ENCODE data around the gene MED22.
"Not testable (repeated sequence)": the region's sequence is repeated elsewhere in the genome, so short reads cannot be mapped to it uniquely, and the experiment has no call there.

Gene MED22

GRCh38 chr9:133345596-133345995 is 2.3 kb downstream of the MED22 start:
- peaks cover 76% of the 10 kb centered on the region for H3K36me3 ChIP-seq (ENCODE audit: control insufficient read depth, insufficient read depth, low read length)
- 97% methylated on average over 6 of the region's 6 CpGs for WGBS, 2 experiments (ENCODE audit: insufficient coverage in 2 of 2)
- H3K27ac ChIP-seq (ENCODE audit: low read depth, low read length, severe bottlenecking): no peak overlapping the region
- H3K4me3 ChIP-seq (ENCODE audit: extremely low read depth, insufficient read depth, low read length, poor library complexity, severe bottlenecking): no peak overlapping the region
- H3K9me3 ChIP-seq (ENCODE audit: control insufficient read depth, low read length): no peaks in the 10 kb centered on the region
- H3K4me1 ChIP-seq (ENCODE audit: control insufficient read depth, insufficient read depth, low read length, poor library complexity, severe bottlenecking): peaks cover 12% of the 10 kb centered on the region

DNA sequence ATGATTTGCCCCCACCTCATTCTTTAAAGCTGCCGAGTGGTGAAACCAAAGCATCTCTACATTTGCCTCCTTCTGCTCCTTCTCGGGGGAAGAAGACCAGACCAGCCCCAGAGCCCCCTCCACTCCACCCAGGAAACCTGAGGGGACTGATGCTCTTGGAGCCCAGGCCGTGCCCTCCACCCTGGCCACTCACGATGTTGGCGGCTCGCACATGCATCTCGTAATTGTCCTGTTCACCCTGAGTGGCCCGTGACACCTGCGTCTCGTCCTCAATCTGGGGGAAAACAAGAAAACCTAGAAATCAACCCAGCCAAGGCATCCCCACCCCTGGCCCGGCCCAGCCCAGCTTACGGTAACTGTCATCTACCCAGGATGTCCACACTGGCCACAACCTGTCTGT is 3.0 kb downstream of the MED22 start:
- 99% methylated on average over 12 of the region's 12 CpGs for WGBS, 2 experiments (ENCODE audit: insufficient coverage in 2 of 2)
- Histone ChIP-seq H3K27ac (ENCODE audit: low read depth, low read length, severe bottlenecking) (no peak overlapping the region), H3K9me3 (ENCODE audit: control insufficient read depth, low read length) (no peaks in the 10 kb centered on the region), H3K4me3 (ENCODE audit: extremely low read depth, insufficient read depth, low read length, poor library complexity, severe bottlenecking) (no peak overlapping the region), H3K4me1 (ENCODE audit: control insufficient read depth, insufficient read depth, low read length, poor library complexity, severe bottlenecking) (peaks cover 12% of the 10 kb centered on the region), H3K36me3 (ENCODE audit: control insufficient read depth, insufficient read depth, low read length) (peaks cover 75% of the 10 kb centered on the region)

DNA sequence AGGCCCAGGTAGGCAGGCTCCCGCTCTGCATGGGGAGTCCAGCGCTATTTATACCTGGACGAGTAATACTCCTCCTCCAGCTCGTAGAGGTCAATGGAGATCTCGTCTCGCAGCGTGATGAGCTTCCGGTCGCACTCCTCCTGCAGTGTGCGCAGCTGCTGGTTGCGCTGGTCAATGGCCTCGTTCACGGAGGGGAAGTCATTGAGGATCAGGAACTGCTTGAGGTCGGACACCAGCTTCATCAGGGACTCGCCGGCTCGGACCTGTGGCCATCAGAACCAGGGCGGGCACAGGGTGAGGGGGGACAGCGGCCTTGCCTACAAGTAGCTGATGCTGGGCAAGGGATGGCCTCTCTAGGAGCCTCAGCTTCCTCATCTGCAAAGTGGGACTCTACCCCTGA is 3.9 kb downstream of the MED22 start:
- peaks cover 75% of the 10 kb centered on the region for H3K36me3 ChIP-seq (ENCODE audit: control insufficient read depth, insufficient read depth, low read length)
- 95% methylated on average over 19 of the region's 19 CpGs for WGBS, 2 experiments (ENCODE audit: insufficient coverage in 2 of 2)
- H3K4me3 ChIP-seq (ENCODE audit: extremely low read depth, insufficient read depth, low read length, poor library complexity, severe bottlenecking): no peak overlapping the region
- peaks cover 6% of the 10 kb centered on the region for H3K4me1 ChIP-seq (ENCODE audit: control insufficient read depth, insufficient read depth, low read length, poor library complexity, severe bottlenecking)
- H3K9me3 ChIP-seq (ENCODE audit: control insufficient read depth, low read length): no peaks in the 10 kb centered on the region
- no peak overlapping the region for H3K27ac ChIP-seq (ENCODE audit: low read depth, low read length, severe bottlenecking)

DNA sequence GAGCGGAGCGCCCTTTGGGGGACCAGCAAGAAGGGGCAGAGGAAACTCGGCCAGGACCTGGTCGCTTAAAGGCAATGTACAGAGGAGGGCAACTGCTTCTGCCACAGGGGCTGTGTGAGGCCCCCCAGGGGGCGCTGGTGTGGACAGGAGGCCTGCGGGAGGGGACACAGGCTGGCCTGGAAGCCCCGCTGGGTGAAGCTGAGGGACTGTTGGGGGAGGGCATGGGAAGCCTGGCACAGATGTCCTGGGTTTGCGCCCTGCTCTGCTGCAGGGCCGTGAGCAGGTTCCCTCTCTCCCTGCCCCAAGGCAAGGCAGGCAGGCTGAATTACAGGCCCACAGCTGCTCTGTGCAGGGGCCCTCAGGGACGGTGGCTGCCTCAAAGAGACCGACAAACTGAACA is 5.4 kb downstream of the MED22 start:
- peaks cover 6% of the 10 kb centered on the region for H3K4me1 ChIP-seq (ENCODE audit: control insufficient read depth, insufficient read depth, low read length, poor library complexity, severe bottlenecking)
- no peak overlapping the region for H3K4me3 ChIP-seq (ENCODE audit: extremely low read depth, insufficient read depth, low read length, poor library complexity, severe bottlenecking)
- peaks cover 72% of the 10 kb centered on the region for H3K36me3 ChIP-seq (ENCODE audit: control insufficient read depth, insufficient read depth, low read length)
- H3K9me3 ChIP-seq (ENCODE audit: control insufficient read depth, low read length): no peaks in the 10 kb centered on the region
- 81 to 90% methylated on average over 8 to 11 of the region's 11 CpGs for WGBS, 2 experiments (ENCODE audit: insufficient coverage in 2 of 2)
- no peak overlapping the region for H3K27ac ChIP-seq (ENCODE audit: low read depth, low read length, severe bottlenecking)

DNA sequence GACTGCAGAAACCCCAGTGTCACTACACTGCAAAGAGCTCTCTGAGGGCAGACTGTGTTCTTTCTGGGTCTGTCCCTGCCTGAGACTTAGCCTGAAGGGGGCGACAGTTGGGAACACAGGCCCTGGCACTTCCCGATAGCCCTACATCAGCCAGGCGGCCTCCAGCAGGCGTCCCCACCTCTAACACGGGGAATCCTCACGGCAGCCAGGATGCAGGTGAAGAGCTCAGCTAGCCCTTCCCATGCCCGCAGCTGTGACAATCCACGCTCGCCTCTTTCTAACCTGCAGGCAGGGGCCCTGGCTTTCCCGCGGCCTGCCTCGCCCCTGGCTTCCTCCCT is 5.9 kb downstream of the MED22 start:
- Histone ChIP-seq H3K4me1 (ENCODE audit: control insufficient read depth, insufficient read depth, low read length, poor library complexity, severe bottlenecking) (peaks cover 6% of the 10 kb centered on the region), H3K4me3 (ENCODE audit: extremely low read depth, insufficient read depth, low read length, poor library complexity, severe bottlenecking) (no peak overlapping the region), H3K27ac (ENCODE audit: low read depth, low read length, severe bottlenecking) (no peak overlapping the region), H3K36me3 (ENCODE audit: control insufficient read depth, insufficient read depth, low read length) (peaks cover 72% of the 10 kb centered on the region), H3K9me3 (ENCODE audit: control insufficient read depth, low read length) (no peaks in the 10 kb centered on the region)
- WGBS, 2 experiments (ENCODE audit: insufficient coverage in 2 of 2): 85 to 88% methylated on average over 10 to 12 of the region's 12 CpGs

- peaks cover 5% of the 10 kb centered on the region for H3K4me1 ChIP-seq (ENCODE audit: control insufficient read depth, insufficient read depth, low read length, poor library complexity, severe bottlenecking)
- peaks cover 72% of the 10 kb centered on the region for H3K36me3 ChIP-seq (ENCODE audit: control insufficient read depth, insufficient read depth, low read length)
- WGBS, 2 experiments (ENCODE audit: insufficient coverage in 2 of 2): 93 to 95% methylated on average over 13 to 14 of the region's 15 CpGs
Measured at GRCh38 chr9:133341369-133342068, 6.4 kb downstream of the MED22 start.

DNA sequence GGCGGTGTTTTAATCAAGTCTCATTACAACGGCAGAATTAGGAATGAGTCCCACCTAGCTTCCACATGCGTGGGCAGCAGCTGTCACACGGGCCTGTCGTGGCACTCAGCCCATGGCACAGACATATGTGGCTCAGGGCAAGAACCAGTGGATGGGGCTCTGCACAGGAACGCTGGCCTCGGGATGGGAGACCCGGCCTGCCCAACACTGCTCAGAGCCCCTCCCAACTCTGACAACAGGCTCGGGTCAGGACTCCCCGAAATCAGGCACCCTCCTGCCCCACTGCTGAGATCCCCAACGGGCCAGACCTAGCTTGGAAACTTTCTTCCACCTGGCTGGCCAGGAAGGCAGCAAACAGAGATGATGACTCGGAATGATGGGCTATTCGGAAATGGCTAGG is 7.0 kb downstream of the MED22 start:
- Histone ChIP-seq H3K4me1 (ENCODE audit: control insufficient read depth, insufficient read depth, low read length, poor library complexity, severe bottlenecking) (no peaks in the 10 kb centered on the region), H3K27ac (ENCODE audit: low read depth, low read length, severe bottlenecking) (no peak overlapping the region), H3K4me3 (ENCODE audit: extremely low read depth, insufficient read depth, low read length, poor library complexity, severe bottlenecking) (no peak overlapping the region), H3K36me3 (ENCODE audit: control insufficient read depth, insufficient read depth, low read length) (peaks cover 68% of the 10 kb centered on the region), H3K9me3 (ENCODE audit: control insufficient read depth, low read length) (no peaks in the 10 kb centered on the region)
- whole genome bisulfite sequencing, 2 experiments (ENCODE audit: insufficient coverage in 2 of 2): 96 to 98% methylated on average over 10 to 11 of the region's 13 CpGs

More at GRCh38 chr9:133341369-133342068, 6.4 kb downstream of the MED22 start:
- H3K9me3 ChIP-seq (ENCODE audit: control insufficient read depth, low read length): no peaks in the 10 kb centered on the region
- H3K27ac ChIP-seq (ENCODE audit: low read depth, low read length, severe bottlenecking): no peak overlapping the region
- no peak overlapping the region for H3K4me3 ChIP-seq (ENCODE audit: extremely low read depth, insufficient read depth, low read length, poor library complexity, severe bottlenecking)

DNA sequence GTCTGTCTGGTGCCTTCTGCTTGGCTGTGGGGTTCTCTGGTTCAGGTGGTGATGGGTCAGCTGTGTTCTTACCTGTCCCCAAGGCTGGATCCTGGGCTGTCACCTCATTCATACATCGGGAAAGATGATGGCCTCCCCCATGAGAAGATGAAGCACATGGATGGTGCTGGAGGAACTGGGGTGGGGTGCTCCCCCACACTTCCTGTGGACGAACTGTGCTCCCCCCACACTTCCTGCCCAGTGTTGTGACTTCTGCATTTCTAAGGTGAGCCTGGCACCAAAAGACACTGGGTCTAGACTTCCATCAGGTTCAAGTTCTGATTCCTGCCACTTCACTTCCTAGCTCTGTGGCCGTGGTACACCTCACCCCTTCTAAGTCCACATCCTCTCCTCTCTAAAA is 7.7 kb downstream of the MED22 start:
- no peaks in the 10 kb centered on the region for H3K4me1 ChIP-seq (ENCODE audit: control insufficient read depth, insufficient read depth, low read length, poor library complexity, severe bottlenecking)
- 100% methylated on average over 2 to 3 of the region's 3 CpGs for WGBS, 2 experiments (ENCODE audit: insufficient coverage in 2 of 2)
- H3K36me3 ChIP-seq (ENCODE audit: control insufficient read depth, insufficient read depth, low read length): peaks cover 61% of the 10 kb centered on the region
- H3K9me3 ChIP-seq (ENCODE audit: control insufficient read depth, low read length): no peaks in the 10 kb centered on the region
- no peak overlapping the region for H3K27ac ChIP-seq (ENCODE audit: low read depth, low read length, severe bottlenecking)
- no peak overlapping the region for H3K4me3 ChIP-seq (ENCODE audit: extremely low read depth, insufficient read depth, low read length, poor library complexity, severe bottlenecking)

DNA sequence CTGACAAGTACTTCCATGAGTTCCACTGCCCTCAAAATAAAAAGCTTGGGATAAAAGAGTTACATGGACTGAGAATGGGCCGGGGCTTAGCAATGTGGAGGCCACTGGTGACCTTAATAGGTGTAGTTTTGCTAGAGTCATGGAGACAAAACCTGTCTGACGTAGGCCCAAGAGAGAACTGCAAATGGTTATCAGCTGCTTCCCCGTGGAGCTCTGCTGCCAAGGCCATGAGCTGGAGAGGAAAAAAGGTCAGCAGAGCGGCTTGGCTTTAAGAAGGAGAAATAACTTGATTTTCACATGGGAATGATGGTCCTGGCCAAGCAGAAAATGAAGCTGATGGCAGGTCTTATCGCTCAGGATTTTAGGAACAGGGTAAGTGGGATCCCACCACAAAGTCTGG is 8.3 kb downstream of the MED22 start:
- peaks cover under 1% of the 10 kb centered on the region for H3K4me1 ChIP-seq (ENCODE audit: control insufficient read depth, insufficient read depth, low read length, poor library complexity, severe bottlenecking)
- peaks cover 60% of the 10 kb centered on the region for H3K36me3 ChIP-seq (ENCODE audit: control insufficient read depth, insufficient read depth, low read length)
- 88 to 93% methylated on average over 5 of the region's 5 CpGs for WGBS, 2 experiments (ENCODE audit: insufficient coverage in 2 of 2)
- H3K27ac ChIP-seq (ENCODE audit: low read depth, low read length, severe bottlenecking): no peak overlapping the region
- no peaks in the 10 kb centered on the region for H3K9me3 ChIP-seq (ENCODE audit: control insufficient read depth, low read length)
- no peak overlapping the region for H3K4me3 ChIP-seq (ENCODE audit: extremely low read depth, insufficient read depth, low read length, poor library complexity, severe bottlenecking)

GRCh38 chr9:133335924-133336811 is 11.8 kb downstream of the MED22 start, which contains the start of gene SURF6:
Gene SURF6, minus strand, starts transcription at chr9:133336188. Its CDS starts 56 bp downstream, at chr9:133336132.
- WGBS, 2 experiments (ENCODE audit: insufficient coverage in 2 of 2): 7 to 11% methylated on average over 46 to 64 of the region's 70 CpGs
- Histone ChIP-seq H3K4me1 (ENCODE audit: control insufficient read depth, insufficient read depth, low read length, poor library complexity, severe bottlenecking) (peaks cover 5% of the 10 kb centered on the region), H3K27ac (ENCODE audit: low read depth, low read length, severe bottlenecking) (peak within 1 kb of the TSS; percentile 62), H3K36me3 (ENCODE audit: control insufficient read depth, insufficient read depth, low read length) (peaks cover 56% of the 10 kb centered on the region), H3K4me3 (ENCODE audit: extremely low read depth, insufficient read depth, low read length, poor library complexity, severe bottlenecking) (peak within 1 kb of the TSS; percentile 87), H3K9me3 (ENCODE audit: control insufficient read depth, low read length) (no peaks in the 10 kb centered on the region)

DNA sequence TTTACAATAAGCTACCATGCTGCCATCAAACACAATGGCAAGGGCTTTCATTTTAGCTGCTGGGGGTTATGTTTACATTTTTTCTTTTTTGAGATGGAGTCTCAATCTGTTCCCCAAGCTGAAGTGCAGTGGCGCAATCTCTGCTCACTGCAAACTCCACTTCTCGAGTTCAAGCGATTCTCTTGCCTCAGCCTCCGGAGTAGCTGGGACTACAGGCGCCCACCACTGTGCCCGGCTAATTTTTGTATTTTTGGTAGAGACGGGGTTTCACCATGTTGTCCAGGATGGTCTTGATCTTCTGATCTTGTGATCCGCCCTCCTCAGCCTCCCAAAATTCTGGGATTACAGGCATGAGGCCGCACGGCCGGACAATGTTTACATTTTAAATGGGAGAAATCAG is 13.0 kb downstream of the MED22 start:
- not testable (repeated sequence) for H3K9me3 ChIP-seq (ENCODE audit: control insufficient read depth, low read length); H3K4me1 ChIP-seq (ENCODE audit: control insufficient read depth, insufficient read depth, low read length, poor library complexity, severe bottlenecking); H3K27ac ChIP-seq (ENCODE audit: low read depth, low read length, severe bottlenecking)
- Histone ChIP-seq H3K36me3 (ENCODE audit: control insufficient read depth, insufficient read depth, low read length) (peaks cover 58% of the 10 kb centered on the region), H3K4me3 (ENCODE audit: extremely low read depth, insufficient read depth, low read length, poor library complexity, severe bottlenecking) (peak overlapping the region; percentile 87)
- 80 to 92% methylated on average over 8 to 11 of the region's 11 CpGs for WGBS, 2 experiments (ENCODE audit: insufficient coverage in 2 of 2)

Data from mesodermal cell (in vitro differentiated cells).